ENCODE measurements around the gene TCFL5.

- TF ChIP-seq CTCF (IDR thresholded peaks at IDR 0.05; ENCODE audit: low read depth, low read length) (no peak), EZH2phosphoT487 (IDR thresholded peaks at IDR 0.05; ENCODE audit: low read depth) (no peak)
Observed at GRCh38 chr20:62794007-62794724, 67.5 kb downstream of the TCFL5 start.

Measured in OCI-LY3 (cell line).